Keratinocyte (primary cell): ENCODE results near the gene PPM1D. TPM values are rescaled to one million over a fixed set of nuclear protein-coding genes. Genes with fewer than 3 reads are reported as not detected.
"Not testable (repeated sequence)": the region's sequence is repeated elsewhere in the genome, so short reads cannot be mapped to it uniquely, and the experiment has no call there.

ENCODE experiments used
- DNase-seq: peaks from one replicate; pipeline ENCODE4 v3.0.0-alpha.2; 2011; ENCODE audit warnings: low read depth, missing footprints, low spot score
- FAIRE-seq: peaks from 2 replicates; lab custom pipeline; 2011; peaks lifted over from hg19 to GRCh38; lab: Jason Lieb, UNC
- H2AFZ ChIP-seq: 2 replicates; pipeline ENCODE4 v1.6.0; 2012; ENCODE audit warnings: low read length, control low read depth, inconsistent platforms; ENCODE audit not compliant: control insufficient read depth
- H3K27ac ChIP-seq: 2 replicates; pipeline ENCODE4 v1.5.1; 2011; ENCODE audit warnings: low read length; ENCODE audit not compliant: control insufficient read depth, insufficient read depth
- H3K27me3 ChIP-seq: 3 replicates; pipeline ENCODE4 v1.6.0; 2011; ENCODE audit warnings: low read length; ENCODE audit not compliant: control insufficient read depth, insufficient read depth; ENCODE audit errors: extremely low read depth
- H3K36me3 ChIP-seq, 2 experiments: 2 replicates in 1 of 2; 3 replicates in 1 of 2; pipeline ENCODE4 v1.5.1; 2011; ENCODE audit warnings: low read length in 2 of 2, mild to moderate bottlenecking in 1 of 2; ENCODE audit not compliant: control insufficient read depth in 2 of 2, insufficient read depth in 2 of 2; ENCODE audit errors: extremely low read depth in 1 of 2
- H3K4me1 ChIP-seq: 3 replicates; pipeline ENCODE4 v1.5.1; 2011; ENCODE audit warnings: low read length; ENCODE audit not compliant: control insufficient read depth, insufficient read depth; ENCODE audit errors: extremely low read depth
- H3K4me2 ChIP-seq: 3 replicates; pipeline ENCODE4 v1.6.0; 2011; ENCODE audit warnings: low read depth, low read length; ENCODE audit not compliant: control insufficient read depth, insufficient read depth; ENCODE audit errors: extremely low read depth
- H3K4me3 ChIP-seq, 3 experiments: fragments of 200-600 bp in 1 of 3; sonication (generic) in 1 of 3; 2 replicates in 2 of 3; 3 replicates in 1 of 3; pipeline ENCODE4 v1.5.1; 2011 to 2016; ENCODE audit warnings: low read length in 3 of 3, mild to moderate bottlenecking in 3 of 3, control low read depth in 2 of 3, inconsistent platforms in 1 of 3, low read depth in 1 of 3, mixed read lengths in 1 of 3, mixed run types in 1 of 3, moderate library complexity in 1 of 3; ENCODE audit not compliant: control insufficient read depth in 2 of 3, insufficient read depth in 2 of 3; ENCODE audit errors: extremely low read depth in 1 of 3
- H3K79me2 ChIP-seq: 2 replicates; pipeline ENCODE4 v1.6.0; 2012; ENCODE audit warnings: low read length; ENCODE audit not compliant: control insufficient read depth, insufficient read depth
- H3K9ac ChIP-seq: 3 replicates; pipeline ENCODE4 v1.6.0; 2011; ENCODE audit warnings: low read length; ENCODE audit not compliant: control insufficient read depth, insufficient read depth; ENCODE audit errors: extremely low read depth
- H3K9me1 ChIP-seq: 3 replicates; pipeline ENCODE4 v1.6.0; 2011; ENCODE audit warnings: low read length; ENCODE audit not compliant: control insufficient read depth, insufficient read depth; ENCODE audit errors: extremely low read depth
- H3K9me3 ChIP-seq: 2 replicates; pipeline ENCODE4 v1.5.1; 2012; ENCODE audit warnings: low read depth, low read length; ENCODE audit not compliant: control insufficient read depth
- H4K20me1 ChIP-seq: 3 replicates; pipeline ENCODE4 v1.6.0; 2011; ENCODE audit warnings: low read length; ENCODE audit not compliant: control insufficient read depth, insufficient read depth; ENCODE audit errors: extremely low read depth
- EZH2 ChIP-seq: IDR thresholded peaks from one replicate; pipeline ENCODE4 v1.6.1; 2012; ENCODE audit warnings: inconsistent platforms, mild to moderate bottlenecking, low read length, moderate library complexity
- dilution Hi-C: fragments of 300-500 bp; cut with MboI; formaldehyde crosslinking; loops from one replicate; pipeline ENCODE4 v1.7.0; 2020; ENCODE audit warnings: low sequenced_read_pairs; ENCODE audit not compliant: extremely low pct_ligation_motif_present
- polyA plus RNA-seq, 5 experiments: library from polyadenylated mRNA; depleted of rRNA in 3 of 5; stranded (reverse) in 3 of 5; stranded (forward) in 1 of 5; unstranded in 1 of 5; fragments of >200 nt; gene quantifications; 1 replicate in 1 of 5; 2 replicates in 3 of 5; 3 replicates in 1 of 5; pipeline versions ENCODE4 v1.2.1 to v1.2.3, GENCODE V29; 2011 to 2012; ENCODE audit warnings: missing spikeins in 2 of 5, low read depth in 1 of 5, low replicate concordance in 1 of 5

PPM1D gene
- polyA plus RNA-seq, 1 donor (not counting 4 experiments of a cell fraction or from before 2014, with no cell fraction given): 2.9 TPM

- Histone ChIP-seq H3K9me3 (no peaks in the 10 kb centered on the region), H4K20me1 (no peaks in the 10 kb centered on the region), H3K4me2 (no peak overlapping the region), H3K9me1 (no peaks in the 10 kb centered on the region), H3K4me3 (no peak overlapping the region), H3K36me3 (no peaks in the 10 kb centered on the region), H3K79me2 (no peaks in the 10 kb centered on the region), H3K4me1 (no peaks in the 10 kb centered on the region), H3K27me3 (no peaks in the 10 kb centered on the region), H3K27ac (no peak overlapping the region), H2AFZ (no peak overlapping the region), H3K9ac (no peak overlapping the region)
- FAIRE-seq (no peak), DNase-seq (no peak)
- dilution Hi-C loops: no loop called here
- TF ChIP-seq EZH2: no peak
Observed at GRCh38 chr17:60592750-60593149, 7.2 kb upstream of the PPM1D start.

GRCh38 chr17:60593441-60594036, 6.5 kb upstream of the PPM1D start:
- H3K4me1 ChIP-seq, H3K79me2 ChIP-seq, FAIRE-seq, H2AFZ ChIP-seq, H3K36me3 ChIP-seq, H3K4me3 ChIP-seq, H3K9me3 ChIP-seq, DNase-seq, H3K27me3 ChIP-seq, H3K27ac ChIP-seq, H3K9me1 ChIP-seq, H4K20me1 ChIP-seq, dilution Hi-C loops, H3K4me2 ChIP-seq, H3K9ac ChIP-seq: not testable (repeated sequence)

- H2AFZ ChIP-seq, H3K9me3 ChIP-seq, H3K79me2 ChIP-seq, dilution Hi-C loops, H3K27me3 ChIP-seq, H3K4me3 ChIP-seq, FAIRE-seq, H3K4me2 ChIP-seq, H3K9me1 ChIP-seq, H3K27ac ChIP-seq, H3K9ac ChIP-seq, H4K20me1 ChIP-seq, DNase-seq, H3K4me1 ChIP-seq, H3K36me3 ChIP-seq: not testable (repeated sequence)
Observed at GRCh38 chr17:60594170-60594569, 5.8 kb upstream of the PPM1D start.
